HEK293 (cell line): ENCODE results near the gene LMO3.

ENCODE experiments used
- CTCF ChIA-PET: fragments of 350-600 bp; formaldehyde crosslinking; extraction: SDS; loops from one replicate; lab custom pipeline; 2021; ENCODE audit warnings: antibody characterized with exemption; lab: Yijun Ruan, JAX
- POLR2A ChIA-PET: fragments of 300-600 bp; formaldehyde crosslinking; extraction: SDS; loops from one replicate; lab custom pipeline; 2020; ENCODE audit warnings: antibody characterized with exemption, inconsistent platforms; lab: Yijun Ruan, JAX
- H3K27ac ChIP-seq: fragments of 200-500 bp; sonication (Bioruptor generic); 2 replicates; pipeline ENCODE4 v1.5.1; 2014; ENCODE audit warnings: low read depth, low read length, control low read depth, inconsistent platforms; ENCODE audit errors: extremely low read depth
- H3K36me3 ChIP-seq, 2 experiments: fragments of 200-500 bp in 1 of 2; sonication (Bioruptor generic) in 1 of 2; 1 replicate in 1 of 2; 2 replicates in 1 of 2; pipeline ENCODE4 v1.5.1; 2014 to 2017; ENCODE audit warnings: inconsistent platforms in 2 of 2, low read length in 2 of 2; ENCODE audit not compliant: control insufficient read depth in 2 of 2, insufficient read depth in 1 of 2
- H3K4me1 ChIP-seq: fragments of 200-500 bp; sonication (Bioruptor generic); 2 replicates; pipeline ENCODE4 v1.5.1; 2014; ENCODE audit warnings: mild to moderate bottlenecking, low read length, inconsistent platforms; ENCODE audit not compliant: control insufficient read depth, insufficient read depth
- H3K4me3 ChIP-seq: 2 replicates; pipeline ENCODE4 v1.5.1; 2011; ENCODE audit warnings: low read depth, mild to moderate bottlenecking, control low read depth, low read length, moderate library complexity
- H3K9me3 ChIP-seq: fragments of 200-500 bp; sonication (Bioruptor generic); 2 replicates; pipeline ENCODE4 v1.5.1; 2014; ENCODE audit warnings: low read depth, low read length, inconsistent platforms; ENCODE audit not compliant: control insufficient read depth, insufficient read depth
- BCL11B ChIP-seq: fragments of 450-650 bp; formaldehyde crosslinking; IDR thresholded peaks from 2 replicates; pipeline ENCODE4 v1.5.1; 2016; ENCODE audit warnings: low read depth, missing biosample characterization, missing genetic modification characterization
- HOXC10 ChIP-seq: sonication (generic); formaldehyde crosslinking; IDR thresholded peaks from 2 replicates; pipeline ENCODE4 v1.8.1; 2023; ENCODE audit warnings: mild to moderate bottlenecking, missing genetic modification reagents
- SP2 ChIP-seq: fragments of 450-650 bp; formaldehyde crosslinking; IDR thresholded peaks from 2 replicates; pipeline ENCODE4 v1.5.1; 2016; ENCODE audit warnings: missing biosample characterization, missing genetic modification characterization
- WT1 ChIP-seq: fragments of 450-650 bp; formaldehyde crosslinking; IDR thresholded peaks from 2 replicates; pipeline ENCODE4 v1.5.1; 2016; ENCODE audit warnings: missing biosample characterization, missing genetic modification characterization
- ZBTB48 ChIP-seq: fragments of 450-650 bp; formaldehyde crosslinking; IDR thresholded peaks from 2 replicates; pipeline ENCODE4 v1.5.1; 2016; ENCODE audit warnings: missing biosample characterization, missing genetic modification characterization
- ZNF140 ChIP-seq: fragments of 450-650 bp; formaldehyde crosslinking; IDR thresholded peaks from 2 replicates; pipeline ENCODE4 v1.5.1; 2016; ENCODE audit warnings: missing biosample characterization, missing genetic modification characterization
- ZNF416 ChIP-seq: fragments of 450-650 bp; formaldehyde crosslinking; IDR thresholded peaks from 2 replicates; pipeline ENCODE4 v1.5.1; 2016; ENCODE audit warnings: missing biosample characterization, missing genetic modification characterization
- ZNF514 ChIP-seq: fragments of 450-650 bp; formaldehyde crosslinking; IDR thresholded peaks from 2 replicates; pipeline ENCODE4 v1.5.1; 2016; ENCODE audit warnings: missing biosample characterization, missing genetic modification characterization
- ZNF623 ChIP-seq: fragments of 450-650 bp; formaldehyde crosslinking; IDR thresholded peaks from 2 replicates; pipeline ENCODE4 v1.5.1; 2016; ENCODE audit warnings: missing biosample characterization, missing genetic modification characterization
- ZNF677 ChIP-seq: fragments of 450-650 bp; IDR thresholded peaks from 2 replicates; pipeline ENCODE4 v1.5.0; 2018; ENCODE audit warnings: missing biosample characterization, mild to moderate bottlenecking, missing genetic modification characterization, moderate library complexity
- ZNF830 ChIP-seq: fragments of 450-650 bp; IDR thresholded peaks from 2 replicates; pipeline ENCODE4 v1.5.0; 2018; ENCODE audit warnings: missing biosample characterization, missing genetic modification characterization, low read depth, mild to moderate bottlenecking, moderate library complexity
- ZNF843 ChIP-seq: fragments of 450-650 bp; formaldehyde crosslinking; IDR thresholded peaks from 2 replicates; pipeline ENCODE4 v1.5.1; 2016; ENCODE audit warnings: missing biosample characterization, missing genetic modification characterization
- TF ChIP-seq, protein P1 (sequence below): fragments of 450-650 bp; formaldehyde crosslinking; IDR thresholded peaks from 2 replicates; pipeline ENCODE4 v1.5.1; 2016; ENCODE audit warnings: missing biosample characterization, missing genetic modification characterization
- TF ChIP-seq, protein P2 (sequence below): fragments of 450-650 bp; formaldehyde crosslinking; IDR thresholded peaks from 2 replicates; pipeline ENCODE4 v1.5.1; 2017; ENCODE audit warnings: missing biosample characterization, missing genetic modification characterization
- TF ChIP-seq, protein P3 (sequence below): fragments of 450-650 bp; formaldehyde crosslinking; IDR thresholded peaks from 2 replicates; pipeline ENCODE4 v1.5.1; 2016; ENCODE audit warnings: missing biosample characterization, missing genetic modification characterization
- TF ChIP-seq, protein P4 (sequence below): fragments of 450-650 bp; formaldehyde crosslinking; conservative IDR thresholded peaks from 2 replicates; pipeline ENCODE4 v1.5.1; 2016; ENCODE audit warnings: low read depth, missing biosample characterization, missing genetic modification characterization

LMO3 gene

DNA sequence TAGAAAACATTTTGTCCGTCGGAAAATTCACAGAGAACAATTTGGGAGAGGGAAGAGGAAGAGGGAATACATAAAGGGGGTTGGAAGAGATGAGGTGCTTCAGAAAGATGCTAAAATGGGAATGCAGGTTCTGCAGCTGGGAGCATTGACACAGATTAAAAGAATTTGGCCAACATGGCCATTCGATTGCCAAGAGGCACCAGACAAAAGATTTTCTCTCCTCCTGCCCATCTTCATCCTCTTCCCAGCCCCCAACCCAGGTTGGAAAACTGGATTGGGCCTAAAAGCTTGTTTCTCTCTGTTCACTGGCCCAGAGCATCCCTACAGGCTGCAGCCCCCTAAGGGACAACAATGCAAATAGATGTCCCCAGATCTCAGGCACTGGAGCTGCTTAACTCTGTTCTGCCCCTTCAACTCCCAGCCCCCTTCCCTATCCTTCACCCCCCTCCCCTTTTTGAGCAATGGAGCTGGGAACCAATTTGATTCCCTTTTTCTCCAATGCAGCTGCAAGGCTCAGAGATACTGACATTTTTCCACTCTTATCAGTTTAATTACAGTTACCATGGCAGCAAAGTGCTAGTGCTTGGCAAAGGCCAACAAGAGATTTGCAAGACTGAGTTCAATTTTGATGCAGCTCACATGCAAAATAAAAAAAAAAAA lies 1.9 kb downstream of the LMO3 start:
- Histone ChIP-seq H3K4me3 (no peak overlapping the region), H3K9me3 (no peaks in the 10 kb centered on the region), H3K27ac (no peak overlapping the region)
- no peak for TF ChIP-seq HOXC10 (CRISPR knock-in tag)
- no peak for TF ChIP-seq ZNF677 (tag by site-specific recombination)
- TF ChIP-seq, protein P1, sequence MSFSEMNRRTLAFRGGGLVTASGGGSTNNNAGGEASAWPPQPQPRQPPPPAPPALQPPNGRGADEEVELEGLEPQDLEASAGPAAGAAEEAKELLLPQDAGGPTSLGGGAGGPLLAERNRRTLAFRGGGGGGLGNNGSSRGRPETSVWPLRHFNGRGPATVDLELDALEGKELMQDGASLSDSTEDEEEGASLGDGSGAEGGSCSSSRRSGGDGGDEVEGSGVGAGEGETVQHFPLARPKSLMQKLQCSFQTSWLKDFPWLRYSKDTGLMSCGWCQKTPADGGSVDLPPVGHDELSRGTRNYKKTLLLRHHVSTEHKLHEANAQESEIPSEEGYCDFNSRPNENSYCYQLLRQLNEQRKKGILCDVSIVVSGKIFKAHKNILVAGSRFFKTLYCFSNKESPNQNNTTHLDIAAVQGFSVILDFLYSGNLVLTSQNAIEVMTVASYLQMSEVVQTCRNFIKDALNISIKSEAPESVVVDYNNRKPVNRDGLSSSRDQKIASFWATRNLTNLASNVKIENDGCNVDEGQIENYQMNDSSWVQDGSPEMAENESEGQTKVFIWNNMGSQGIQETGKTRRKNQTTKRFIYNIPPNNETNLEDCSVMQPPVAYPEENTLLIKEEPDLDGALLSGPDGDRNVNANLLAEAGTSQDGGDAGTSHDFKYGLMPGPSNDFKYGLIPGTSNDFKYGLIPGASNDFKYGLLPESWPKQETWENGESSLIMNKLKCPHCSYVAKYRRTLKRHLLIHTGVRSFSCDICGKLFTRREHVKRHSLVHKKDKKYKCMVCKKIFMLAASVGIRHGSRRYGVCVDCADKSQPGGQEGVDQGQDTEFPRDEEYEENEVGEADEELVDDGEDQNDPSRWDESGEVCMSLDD, result no peak
- TF ChIP-seq SP2 (tag by site-specific recombination), result no peak
- no peak for TF ChIP-seq BCL11B
- TF ChIP-seq ZNF416 (tag by site-specific recombination), result no peak
- no peak for TF ChIP-seq ZBTB48
- TF ChIP-seq ZNF843, result no peak
- TF ChIP-seq, protein P2, sequence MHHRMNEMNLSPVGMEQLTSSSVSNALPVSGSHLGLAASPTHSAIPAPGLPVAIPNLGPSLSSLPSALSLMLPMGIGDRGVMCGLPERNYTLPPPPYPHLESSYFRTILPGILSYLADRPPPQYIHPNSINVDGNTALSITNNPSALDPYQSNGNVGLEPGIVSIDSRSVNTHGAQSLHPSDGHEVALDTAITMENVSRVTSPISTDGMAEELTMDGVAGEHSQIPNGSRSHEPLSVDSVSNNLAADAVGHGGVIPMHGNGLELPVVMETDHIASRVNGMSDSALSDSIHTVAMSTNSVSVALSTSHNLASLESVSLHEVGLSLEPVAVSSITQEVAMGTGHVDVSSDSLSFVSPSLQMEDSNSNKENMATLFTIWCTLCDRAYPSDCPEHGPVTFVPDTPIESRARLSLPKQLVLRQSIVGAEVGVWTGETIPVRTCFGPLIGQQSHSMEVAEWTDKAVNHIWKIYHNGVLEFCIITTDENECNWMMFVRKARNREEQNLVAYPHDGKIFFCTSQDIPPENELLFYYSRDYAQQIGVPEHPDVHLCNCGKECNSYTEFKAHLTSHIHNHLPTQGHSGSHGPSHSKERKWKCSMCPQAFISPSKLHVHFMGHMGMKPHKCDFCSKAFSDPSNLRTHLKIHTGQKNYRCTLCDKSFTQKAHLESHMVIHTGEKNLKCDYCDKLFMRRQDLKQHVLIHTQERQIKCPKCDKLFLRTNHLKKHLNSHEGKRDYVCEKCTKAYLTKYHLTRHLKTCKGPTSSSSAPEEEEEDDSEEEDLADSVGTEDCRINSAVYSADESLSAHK (tag by site-specific recombination), result no peak
- no peak for TF ChIP-seq WT1
- no peak for TF ChIP-seq ZNF623 (tag by site-specific recombination)
- no peak for TF ChIP-seq ZNF830 (tag by site-specific recombination)
- TF ChIP-seq ZNF140 (tag by site-specific recombination), result no peak
- TF ChIP-seq, protein P3, sequence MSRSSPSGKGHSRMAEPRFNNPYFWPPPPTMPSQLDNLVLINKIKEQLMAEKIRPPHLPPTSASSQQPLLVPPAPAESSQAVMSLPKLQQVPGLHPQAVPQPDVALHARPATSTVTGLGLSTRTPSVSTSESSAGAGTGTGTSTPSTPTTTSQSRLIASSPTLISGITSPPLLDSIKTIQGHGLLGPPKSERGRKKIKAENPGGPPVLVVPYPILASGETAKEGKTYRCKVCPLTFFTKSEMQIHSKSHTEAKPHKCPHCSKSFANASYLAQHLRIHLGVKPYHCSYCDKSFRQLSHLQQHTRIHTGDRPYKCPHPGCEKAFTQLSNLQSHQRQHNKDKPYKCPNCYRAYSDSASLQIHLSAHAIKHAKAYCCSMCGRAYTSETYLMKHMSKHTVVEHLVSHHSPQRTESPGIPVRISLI (tag by site-specific recombination), result no peak
- TF ChIP-seq, protein P4, sequence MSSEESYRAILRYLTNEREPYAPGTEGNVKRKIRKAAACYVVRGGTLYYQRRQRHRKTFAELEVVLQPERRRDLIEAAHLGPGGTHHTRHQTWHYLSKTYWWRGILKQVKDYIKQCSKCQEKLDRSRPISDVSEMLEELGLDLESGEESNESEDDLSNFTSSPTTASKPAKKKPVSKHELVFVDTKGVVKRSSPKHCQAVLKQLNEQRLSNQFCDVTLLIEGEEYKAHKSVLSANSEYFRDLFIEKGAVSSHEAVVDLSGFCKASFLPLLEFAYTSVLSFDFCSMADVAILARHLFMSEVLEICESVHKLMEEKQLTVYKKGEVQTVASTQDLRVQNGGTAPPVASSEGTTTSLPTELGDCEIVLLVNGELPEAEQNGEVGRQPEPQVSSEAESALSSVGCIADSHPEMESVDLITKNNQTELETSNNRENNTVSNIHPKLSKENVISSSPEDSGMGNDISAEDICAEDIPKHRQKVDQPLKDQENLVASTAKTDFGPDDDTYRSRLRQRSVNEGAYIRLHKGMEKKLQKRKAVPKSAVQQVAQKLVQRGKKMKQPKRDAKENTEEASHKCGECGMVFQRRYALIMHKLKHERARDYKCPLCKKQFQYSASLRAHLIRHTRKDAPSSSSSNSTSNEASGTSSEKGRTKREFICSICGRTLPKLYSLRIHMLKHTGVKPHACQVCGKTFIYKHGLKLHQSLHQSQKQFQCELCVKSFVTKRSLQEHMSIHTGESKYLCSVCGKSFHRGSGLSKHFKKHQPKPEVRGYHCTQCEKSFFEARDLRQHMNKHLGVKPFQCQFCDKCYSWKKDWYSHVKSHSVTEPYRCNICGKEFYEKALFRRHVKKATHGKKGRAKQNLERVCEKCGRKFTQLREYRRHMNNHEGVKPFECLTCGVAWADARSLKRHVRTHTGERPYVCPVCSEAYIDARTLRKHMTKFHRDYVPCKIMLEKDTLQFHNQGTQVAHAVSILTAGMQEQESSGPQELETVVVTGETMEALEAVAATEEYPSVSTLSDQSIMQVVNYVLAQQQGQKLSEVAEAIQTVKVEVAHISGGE (tag by site-specific recombination), result no peak
- TF ChIP-seq ZNF514, result no peak
- TF ChIP-seq, all 188 proteins: peak for 0
- ChIA-PET CTCF (interaction anchor here (0.7 kb wide), 1 partner anchor 157 kb away, joined by 4 read pairs; no protein-coding TSS in a partner anchor), POLR2A (no interaction called here)
- no peaks in the 10 kb centered on the region for H3K36me3 ChIP-seq
- H3K4me1 ChIP-seq, result no peaks in the 10 kb centered on the region
